Brain microvascular endothelial cell (primary cell): ENCODE results near the gene ABCA2.
A peak's percentile ranks its signal among the peaks of the same experiment; 100 is the strongest.

Experiments
- DNase-seq: peaks from one replicate; pipeline ENCODE4 v3.0.0-alpha.2; 2020
- H3K27ac ChIP-seq: fragments of 250-450 bp; sonication (Bioruptor Pico); 2 replicates; pipeline ENCODE4 v1.5.1; 2020; ENCODE audit warnings: mild to moderate bottlenecking, moderate library complexity
- H3K27me3 ChIP-seq: fragments of 250-450 bp; sonication (Bioruptor Pico); replicated peaks from 2 replicates; pipeline ENCODE4 v1.5.1; 2020; ENCODE audit warnings: mild to moderate bottlenecking
- H3K36me3 ChIP-seq: fragments of 250-450 bp; sonication (Bioruptor Pico); replicated peaks from 2 replicates; pipeline ENCODE4 v1.5.1; 2020; ENCODE audit warnings: mild to moderate bottlenecking
- H3K4me3 ChIP-seq: 2 replicates; pipeline ENCODE4 v1.5.1; 2011; ENCODE audit warnings: low read depth, mild to moderate bottlenecking, control low read depth, low read length, moderate library complexity
- in situ Hi-C: cut with HindIII; loops from 2 replicates; pipeline ENCODE4 v1.10.0; 2017; ENCODE audit warnings: low sequenced_read_pairs, low pct_ligation_motif_present
- TF ChIP-seq, protein P1 (sequence below): IDR thresholded peaks from 2 replicates; pipeline ENCODE4 v1.5.1; 2011; ENCODE audit warnings: low read depth, mild to moderate bottlenecking, moderate library complexity, low read length, control low read depth, inconsistent platforms; ENCODE audit errors: missing control alignments

The ABCA2 gene

DNA sequence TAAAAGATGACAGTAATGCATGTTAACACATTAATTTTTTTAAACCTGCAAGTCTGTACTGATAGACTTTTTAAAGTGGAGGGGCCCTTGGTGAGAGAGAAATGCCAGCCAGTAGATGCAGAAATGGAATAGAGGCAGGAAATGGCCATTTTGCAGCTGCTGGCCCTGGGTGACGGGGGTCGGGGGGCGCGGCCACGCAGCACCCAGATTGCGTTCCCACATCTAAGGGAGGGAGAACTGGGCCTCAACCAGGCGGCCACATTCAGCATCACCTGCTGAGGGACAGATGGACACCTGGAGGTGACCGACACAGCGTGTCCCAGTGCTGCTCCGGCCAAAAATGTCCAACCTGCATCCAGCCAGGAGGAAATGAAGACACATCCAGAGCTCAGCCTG is 25.4 kb downstream of the ABCA2 start:
- no peak for DNase-seq
- in situ Hi-C loops, result no loop called here
- H3K27me3 ChIP-seq, result no peaks in the 10 kb centered on the region
- H3K4me3 ChIP-seq, result no peak overlapping the region
- no peak overlapping the region for H3K27ac ChIP-seq
- TF ChIP-seq, protein P1, sequence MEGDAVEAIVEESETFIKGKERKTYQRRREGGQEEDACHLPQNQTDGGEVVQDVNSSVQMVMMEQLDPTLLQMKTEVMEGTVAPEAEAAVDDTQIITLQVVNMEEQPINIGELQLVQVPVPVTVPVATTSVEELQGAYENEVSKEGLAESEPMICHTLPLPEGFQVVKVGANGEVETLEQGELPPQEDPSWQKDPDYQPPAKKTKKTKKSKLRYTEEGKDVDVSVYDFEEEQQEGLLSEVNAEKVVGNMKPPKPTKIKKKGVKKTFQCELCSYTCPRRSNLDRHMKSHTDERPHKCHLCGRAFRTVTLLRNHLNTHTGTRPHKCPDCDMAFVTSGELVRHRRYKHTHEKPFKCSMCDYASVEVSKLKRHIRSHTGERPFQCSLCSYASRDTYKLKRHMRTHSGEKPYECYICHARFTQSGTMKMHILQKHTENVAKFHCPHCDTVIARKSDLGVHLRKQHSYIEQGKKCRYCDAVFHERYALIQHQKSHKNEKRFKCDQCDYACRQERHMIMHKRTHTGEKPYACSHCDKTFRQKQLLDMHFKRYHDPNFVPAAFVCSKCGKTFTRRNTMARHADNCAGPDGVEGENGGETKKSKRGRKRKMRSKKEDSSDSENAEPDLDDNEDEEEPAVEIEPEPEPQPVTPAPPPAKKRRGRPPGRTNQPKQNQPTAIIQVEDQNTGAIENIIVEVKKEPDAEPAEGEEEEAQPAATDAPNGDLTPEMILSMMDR, result no peak
- H3K36me3 ChIP-seq, result no peaks in the 10 kb centered on the region

DNA sequence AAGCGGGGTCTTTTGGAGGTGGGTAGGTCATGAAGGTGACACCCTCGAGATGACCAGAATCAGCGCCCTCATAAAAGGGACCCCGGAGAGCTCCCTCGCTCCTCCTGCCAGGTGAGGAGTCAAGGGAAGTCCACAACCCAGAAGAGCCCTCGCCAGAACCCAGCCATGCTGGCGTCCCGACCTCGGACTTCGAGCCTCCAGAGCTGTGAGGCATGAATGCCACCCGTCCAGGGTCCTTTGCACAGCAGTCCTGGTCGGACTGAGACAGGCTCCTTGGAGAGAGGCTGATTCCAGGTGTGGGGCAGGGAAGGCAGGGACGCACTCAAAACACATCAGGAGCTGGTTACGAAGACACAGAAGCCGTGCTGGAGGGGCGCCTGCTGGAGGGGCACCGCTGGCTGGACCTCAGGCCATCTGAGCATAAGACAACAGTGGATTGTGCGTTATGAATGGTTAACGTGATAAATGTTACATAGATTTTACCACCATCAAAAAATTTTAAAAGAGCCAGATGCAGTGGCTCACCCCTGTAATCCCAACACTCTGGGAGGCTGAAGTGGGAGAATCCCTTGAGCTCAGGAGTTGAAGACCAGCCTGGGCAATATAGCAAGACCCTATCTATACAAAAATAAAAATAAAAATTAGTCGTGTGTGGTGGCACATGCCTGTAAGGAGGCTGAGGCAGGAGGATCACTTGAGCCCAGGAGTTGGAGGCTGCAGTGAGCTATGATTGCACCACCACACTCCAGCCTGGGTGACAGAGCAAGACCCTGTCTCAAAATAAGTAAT is 26.0 kb downstream of the ABCA2 start:
- Histone ChIP-seq H3K36me3 (no peaks in the 10 kb centered on the region), H3K27me3 (no peaks in the 10 kb centered on the region), H3K27ac (no peak overlapping the region), H3K4me3 (no peak overlapping the region)
- TF ChIP-seq, protein P1, result no peak
- in situ Hi-C loops, result no loop called here
- DNase-seq, result no peak

DNA sequence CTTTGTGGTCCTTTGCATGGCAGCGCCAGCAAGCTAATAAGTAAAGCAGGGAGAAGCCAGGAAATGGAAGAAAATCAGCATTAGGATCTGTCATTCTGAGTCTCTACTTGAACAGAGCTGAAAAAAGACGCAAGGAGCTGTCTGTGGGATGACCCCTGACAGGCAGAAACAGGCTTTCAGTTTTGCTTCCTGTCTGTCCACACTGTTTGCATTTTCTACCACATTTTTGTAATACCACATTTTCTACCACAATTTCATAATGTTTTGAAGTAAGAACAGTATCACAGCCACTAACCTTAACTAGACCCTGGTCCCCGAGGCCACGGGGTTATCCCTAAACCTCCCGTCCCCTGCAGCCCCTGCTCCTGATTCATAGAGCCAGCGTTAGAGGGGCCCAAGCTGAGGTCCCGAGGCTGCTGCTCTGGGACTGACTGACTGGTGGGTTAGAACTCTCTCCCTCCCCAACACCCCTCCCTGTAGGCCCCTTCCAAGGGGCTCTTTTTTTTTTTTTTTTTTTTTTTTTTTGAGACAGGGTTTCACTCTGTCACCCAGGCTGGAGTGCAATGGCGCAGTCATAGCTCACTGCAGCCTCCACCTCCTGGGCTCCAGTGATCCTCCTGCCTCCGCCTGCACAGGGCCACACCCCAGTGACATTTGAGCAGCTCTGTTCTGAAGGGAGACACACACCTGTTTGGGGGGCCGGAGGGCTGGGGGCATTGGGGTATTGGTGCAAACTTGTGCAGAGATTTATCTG is 27.7 kb downstream of the ABCA2 start:
- TF ChIP-seq, protein P1, result no peak
- in situ Hi-C loops, result no loop called here
- no peak overlapping the region for H3K4me3 ChIP-seq
- H3K27me3 ChIP-seq, result no peaks in the 10 kb centered on the region
- peak; percentile 66 for DNase-seq
- H3K36me3 ChIP-seq, result no peaks in the 10 kb centered on the region
- peak overlapping the region; percentile 69 for H3K27ac ChIP-seq

DNA sequence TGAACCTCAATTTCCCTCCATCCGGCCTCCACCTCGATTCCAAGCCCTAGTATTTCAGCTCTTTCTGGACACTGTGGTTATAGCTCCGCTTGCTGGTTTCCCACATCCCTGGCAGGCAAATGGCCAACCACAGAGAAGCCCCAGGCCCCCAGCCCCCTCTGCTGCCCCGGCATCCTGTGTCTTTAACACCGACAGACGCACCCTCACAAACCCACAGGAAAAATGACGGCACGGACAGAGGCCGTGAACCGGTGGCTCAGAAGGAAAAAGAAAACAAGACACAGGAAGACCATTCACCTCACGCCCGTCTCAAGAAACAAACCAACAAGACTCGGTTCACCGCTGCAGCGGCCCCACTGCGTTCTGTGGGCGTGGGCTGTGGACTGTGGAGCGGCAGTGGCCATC is 30.2 kb downstream of the ABCA2 start:
- in situ Hi-C loops, result no loop called here
- H3K27ac ChIP-seq, result no peak overlapping the region
- no peak overlapping the region for H3K4me3 ChIP-seq
- H3K36me3 ChIP-seq, result no peaks in the 10 kb centered on the region
- peak; percentile 74 for DNase-seq
- no peaks in the 10 kb centered on the region for H3K27me3 ChIP-seq
- TF ChIP-seq, protein P1, result peak; percentile 70

DNA sequence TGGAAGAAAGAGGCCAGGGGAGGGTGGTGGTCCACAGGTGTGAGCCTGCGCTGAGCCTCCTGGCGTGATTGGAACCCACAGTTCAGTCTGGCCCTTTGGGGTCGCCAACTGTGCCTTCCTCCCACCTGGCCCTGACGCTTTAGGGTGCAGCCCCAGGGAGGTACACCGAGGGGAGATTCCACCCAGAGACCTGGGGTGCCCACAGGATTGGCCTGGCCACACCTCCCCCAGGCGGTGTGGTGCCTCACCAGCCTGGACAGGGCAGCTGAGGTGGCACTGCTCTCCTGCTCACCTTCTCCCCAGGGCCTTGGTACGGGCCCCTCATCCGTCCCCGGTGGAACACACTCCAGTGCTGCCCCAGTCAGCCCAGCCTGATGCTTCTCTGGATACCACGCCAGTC is 30.7 kb downstream of the ABCA2 start:
- H3K4me3 ChIP-seq, result no peak overlapping the region
- H3K36me3 ChIP-seq, result no peaks in the 10 kb centered on the region
- H3K27ac ChIP-seq, result no peak overlapping the region
- no peaks in the 10 kb centered on the region for H3K27me3 ChIP-seq
- in situ Hi-C loops, result no loop called here
- no peak for DNase-seq
- TF ChIP-seq, protein P1, result no peak
